GM19452 (cell line): ENCODE measurements around the gene RTCA.
A peak's percentile ranks its signal among the peaks of the same experiment; 100 is the strongest.
"Not testable (repeated sequence)": the region's sequence is repeated elsewhere in the genome, so short reads cannot be mapped to it uniquely, and the experiment has no call there.

Experiments used
- ATAC-seq: cut with Tn5 transposase; IDR thresholded peaks from one replicate; pipeline ENCODE4 v1.9.1; 2021; ENCODE audit not compliant: unreplicated experiment

Gene RTCA

DNA sequence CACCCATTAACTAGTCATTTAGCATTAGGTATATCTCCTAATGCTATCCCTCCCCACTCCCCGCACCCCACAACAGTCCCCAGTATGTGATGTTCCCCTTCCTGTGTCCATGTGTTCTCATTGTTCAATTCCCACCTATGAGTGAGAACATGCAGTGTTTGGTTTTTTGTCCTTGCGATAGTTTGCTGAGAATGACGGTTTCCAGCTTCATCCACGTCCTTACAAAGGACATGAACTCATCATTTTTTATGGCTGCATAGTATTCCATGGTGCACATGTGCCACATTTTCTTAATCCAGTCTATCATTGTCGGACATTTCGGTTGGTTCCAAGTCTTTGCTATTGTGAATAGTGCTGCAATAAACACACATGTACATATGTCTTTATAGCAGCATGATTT, 7.6 kb upstream of the RTCA start:
- not testable (repeated sequence) for ATAC-seq

DNA sequence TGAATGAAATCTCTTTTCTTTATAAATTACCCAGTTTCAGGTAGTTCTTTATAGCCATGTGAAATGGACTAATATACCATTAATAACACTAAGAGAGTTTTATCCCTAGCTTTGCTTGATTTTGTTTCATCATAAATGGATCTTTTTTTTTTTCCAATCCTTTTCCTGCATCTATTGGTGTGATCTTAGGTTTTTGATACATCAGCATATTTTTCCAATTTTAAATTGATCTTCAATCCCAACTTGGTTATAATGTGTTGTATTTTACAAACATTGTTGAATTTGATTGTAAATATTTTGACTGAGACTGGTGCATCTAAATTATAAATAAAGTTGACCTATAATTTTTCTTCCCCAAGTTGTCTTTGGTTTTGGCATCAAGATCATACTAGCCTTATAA, 4.3 kb upstream of the RTCA start:
- ATAC-seq, result no peak

DNA sequence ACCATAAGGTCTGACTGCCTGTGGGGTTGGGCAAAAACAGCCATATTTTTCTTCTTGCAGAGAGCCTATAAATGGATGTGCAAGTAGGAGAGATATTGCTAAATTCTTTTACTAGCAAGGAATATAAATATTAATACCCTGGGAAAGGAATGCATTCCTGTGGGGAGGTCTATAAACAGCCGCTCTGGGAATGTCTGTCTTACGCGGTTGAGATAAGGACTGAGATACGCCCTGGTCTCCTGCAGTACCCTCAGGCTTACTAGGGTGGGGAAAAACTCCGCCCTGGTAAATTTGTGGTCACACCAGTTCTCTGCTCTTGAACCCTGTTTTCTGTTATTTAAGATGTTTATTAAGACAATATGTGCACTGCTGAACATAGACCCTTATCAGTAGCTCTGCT, 1.9 kb upstream of the RTCA start:
- ATAC-seq, result not testable (repeated sequence)

DNA sequence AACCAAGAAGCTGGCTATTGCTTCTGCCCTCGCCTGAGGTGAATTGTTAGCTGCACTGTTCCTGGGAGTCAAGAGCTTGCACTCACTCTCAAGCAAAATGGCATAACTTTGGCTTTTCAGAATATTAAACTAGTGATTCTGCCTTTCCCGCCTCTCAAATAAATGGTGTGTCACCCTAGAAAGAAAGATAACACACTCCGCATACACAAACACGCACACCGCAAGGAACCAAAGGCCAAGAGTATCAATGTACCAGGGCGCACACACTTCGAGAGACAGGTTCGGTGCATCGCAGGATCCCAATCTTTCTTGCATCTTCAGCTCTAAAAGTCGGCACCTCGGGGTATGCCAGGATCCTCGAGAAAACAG, 470 bp upstream of the RTCA start:
- peak; percentile 41 for ATAC-seq

DNA sequence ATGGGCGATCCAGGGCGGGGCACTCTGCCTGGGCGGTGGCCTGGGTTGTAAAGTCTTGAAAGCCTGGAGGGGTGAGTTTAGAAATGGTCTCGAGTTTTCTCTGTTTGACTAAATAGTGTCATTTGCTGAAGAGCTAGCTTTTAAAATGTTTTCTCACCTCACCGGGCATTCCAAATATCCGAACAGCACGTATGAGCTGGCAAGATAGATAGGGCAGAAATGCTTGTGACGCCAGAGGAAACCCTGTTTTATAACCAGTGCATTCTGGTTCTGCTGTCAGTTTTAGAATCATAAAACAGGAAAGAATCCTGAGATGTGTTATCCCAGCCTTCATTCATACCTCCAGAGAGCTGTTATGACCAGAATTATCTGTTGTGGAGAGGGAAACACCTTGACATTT, 725 bp downstream of the RTCA start:
- ATAC-seq, result peak; percentile 13

DNA sequence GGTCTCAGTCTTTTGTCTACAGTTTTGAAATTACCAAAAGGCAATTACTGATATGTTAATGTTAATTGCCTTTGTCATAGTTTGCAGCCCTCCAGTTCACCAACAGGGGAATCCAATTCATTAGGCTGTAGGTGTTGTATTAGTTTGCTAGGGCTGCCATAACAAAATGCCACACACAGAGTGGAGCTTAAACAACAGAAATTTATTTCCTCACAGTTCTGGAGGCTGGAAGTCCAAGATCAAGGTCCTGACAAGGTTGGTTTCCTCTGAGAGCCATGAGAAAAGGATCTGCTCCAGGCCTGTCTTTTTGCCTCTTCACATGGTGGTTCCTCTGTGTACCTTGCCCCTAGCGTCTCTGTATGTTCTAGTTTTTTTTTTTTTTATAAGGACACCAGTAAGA, 1.3 kb downstream of the RTCA start:
- no peak for ATAC-seq

DNA sequence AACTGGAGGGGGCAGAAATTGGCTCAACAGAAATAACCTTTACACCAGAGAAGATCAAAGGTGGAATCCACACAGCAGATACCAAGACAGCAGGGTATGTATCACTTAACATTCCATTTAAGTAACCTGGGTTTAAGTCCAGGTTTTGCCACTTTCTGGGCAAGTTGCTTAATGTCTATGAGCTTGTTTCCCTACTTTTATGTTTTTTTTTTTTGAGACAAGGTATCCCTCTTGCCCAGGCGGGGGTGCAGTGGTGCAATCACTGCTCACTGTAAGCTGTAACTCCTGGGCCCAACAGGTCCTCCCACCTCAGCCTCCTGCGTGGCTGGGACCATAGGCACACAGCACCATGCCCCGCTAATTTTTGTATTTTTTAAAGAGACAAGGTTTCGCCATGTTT, 2.2 kb downstream of the RTCA start:
- no peak for ATAC-seq

DNA sequence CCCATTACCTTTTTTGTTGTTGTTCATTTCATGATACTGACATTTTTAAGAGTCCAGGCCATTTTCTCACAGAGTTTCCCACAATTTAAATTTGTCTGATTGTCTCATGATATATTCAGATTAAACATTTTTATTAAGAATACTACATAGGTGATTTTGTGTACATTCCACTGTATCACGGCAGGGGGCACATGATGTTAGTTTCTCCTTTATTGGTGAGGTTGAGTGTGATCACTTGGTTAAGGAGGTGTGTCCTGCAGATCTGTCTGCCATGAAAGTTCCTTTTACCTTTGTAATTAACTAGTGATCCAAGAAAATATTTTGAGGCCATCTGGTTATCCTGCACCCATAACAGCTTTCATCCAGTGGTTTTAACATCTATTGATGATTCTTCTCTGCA, 11.8 kb downstream of the RTCA start:
- ATAC-seq, result no peak

DNA sequence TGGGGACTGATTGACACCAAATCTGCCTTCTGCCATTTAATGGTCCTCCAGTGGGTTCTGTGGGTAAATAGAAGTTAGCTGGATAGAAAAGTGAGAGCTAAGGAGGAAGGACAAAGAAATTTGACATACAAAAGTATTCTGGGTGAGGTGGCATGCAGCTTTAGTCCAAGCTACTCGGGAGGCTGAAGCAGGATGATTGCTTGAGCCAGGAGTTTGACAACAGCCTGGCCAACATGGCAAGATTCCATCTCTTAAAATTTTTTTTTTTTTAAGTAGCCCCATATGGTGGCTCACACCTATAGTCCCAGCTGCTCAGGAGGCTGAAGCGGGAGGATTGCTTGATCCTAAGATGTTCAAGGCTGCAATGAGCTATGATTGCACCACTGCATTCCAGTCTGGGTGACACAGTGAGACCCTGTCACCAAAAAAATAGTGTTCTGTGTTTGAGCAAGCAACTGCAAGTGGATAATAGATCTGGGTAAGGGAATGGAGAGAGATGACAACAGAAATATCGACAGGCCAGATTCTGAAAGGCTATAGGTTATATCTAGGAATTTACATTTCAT, 13.4 kb downstream of the RTCA start:
- no peak for ATAC-seq

DNA sequence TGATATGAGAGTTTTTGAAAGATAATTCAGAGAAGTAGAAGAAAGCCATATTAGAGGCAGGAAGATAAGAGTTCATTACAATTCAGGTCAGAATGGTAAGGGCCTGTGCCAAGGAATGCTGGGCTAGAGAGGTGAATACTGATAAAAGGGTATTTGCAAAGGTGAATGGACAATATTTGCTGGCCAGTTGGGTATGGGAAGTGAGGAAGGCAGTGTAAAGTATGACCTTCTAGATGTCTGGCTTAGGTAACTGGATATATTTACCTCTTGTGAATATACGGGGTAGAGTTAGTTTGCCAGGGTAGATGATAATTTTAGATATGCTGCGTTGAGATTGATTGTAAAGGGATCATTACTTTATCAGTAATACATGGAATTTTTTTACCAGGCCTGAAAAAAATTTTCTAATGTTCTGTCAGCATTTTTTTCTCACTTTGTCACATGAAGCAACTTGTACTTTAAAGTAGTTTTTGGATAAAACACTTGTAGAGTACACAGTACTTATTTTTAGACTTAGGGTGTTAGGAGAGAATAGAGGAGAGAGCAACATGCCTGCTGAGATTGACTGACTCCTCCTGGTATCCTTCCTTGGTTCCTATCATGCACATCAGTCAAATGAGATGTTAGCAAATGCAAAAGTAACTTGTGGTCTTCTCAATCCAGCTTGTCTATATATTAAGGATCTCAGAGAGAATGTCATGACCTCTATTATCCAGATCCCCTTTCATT, 14.1 kb downstream of the RTCA start:
- no peak for ATAC-seq

DNA sequence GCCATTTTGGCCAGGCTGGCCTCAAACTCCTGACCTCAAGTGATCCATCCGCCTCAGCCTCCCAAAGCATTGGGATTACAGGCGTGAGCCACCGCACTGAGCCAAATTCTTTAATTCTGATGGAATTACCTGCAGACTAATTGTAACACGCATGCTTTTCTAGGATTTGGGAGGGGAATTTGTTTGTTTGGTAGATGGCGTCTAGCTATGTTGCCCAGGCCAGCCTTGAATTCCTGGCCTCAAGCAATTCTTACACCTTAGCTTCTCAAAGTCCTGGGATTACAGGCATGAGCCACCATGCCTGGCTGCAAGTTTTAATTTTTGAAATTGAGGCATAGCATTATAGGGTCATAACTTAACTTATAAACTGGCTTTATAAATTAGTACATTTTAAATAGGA, 18.6 kb downstream of the RTCA start:
- no peak for ATAC-seq

DNA sequence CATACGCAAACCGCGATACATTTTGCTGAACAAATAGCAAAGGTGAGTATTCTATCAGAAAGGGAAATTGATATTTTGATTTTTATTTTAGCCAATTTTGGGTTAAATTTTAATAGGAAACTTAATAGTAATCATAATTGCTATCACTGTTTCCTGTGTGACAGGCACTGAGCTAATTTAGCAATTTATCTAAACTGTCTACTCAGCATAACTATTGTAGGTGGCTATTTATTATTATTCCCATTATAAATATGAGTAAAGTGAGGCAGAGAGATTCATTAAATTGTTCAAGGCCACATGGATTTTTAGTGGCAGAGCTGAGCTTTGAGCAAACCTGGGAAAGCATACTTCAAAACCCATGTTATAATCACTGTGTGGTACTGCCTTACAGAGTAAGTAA, 21.1 kb downstream of the RTCA start:
- no peak for ATAC-seq

DNA sequence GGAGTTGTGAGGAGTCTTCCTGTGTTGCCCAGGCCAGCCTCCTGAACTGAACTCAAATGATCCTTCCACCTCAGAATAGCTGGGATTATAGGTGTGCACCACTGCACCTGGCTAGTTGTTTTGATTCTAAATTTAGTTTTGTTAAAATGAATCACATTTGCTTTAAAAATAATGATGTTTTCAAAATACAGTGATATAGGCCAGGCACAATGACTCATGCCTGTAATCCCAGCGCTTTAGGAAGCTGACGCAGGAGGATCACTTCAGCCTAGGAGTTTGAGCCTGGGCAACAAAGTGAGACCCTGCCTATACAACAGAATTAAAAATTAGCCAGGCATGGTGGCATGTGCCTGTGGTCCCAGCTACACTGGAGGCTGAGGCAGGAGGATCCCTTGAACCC, 24.3 kb downstream of the RTCA start:
- ATAC-seq, result no peak

DNA sequence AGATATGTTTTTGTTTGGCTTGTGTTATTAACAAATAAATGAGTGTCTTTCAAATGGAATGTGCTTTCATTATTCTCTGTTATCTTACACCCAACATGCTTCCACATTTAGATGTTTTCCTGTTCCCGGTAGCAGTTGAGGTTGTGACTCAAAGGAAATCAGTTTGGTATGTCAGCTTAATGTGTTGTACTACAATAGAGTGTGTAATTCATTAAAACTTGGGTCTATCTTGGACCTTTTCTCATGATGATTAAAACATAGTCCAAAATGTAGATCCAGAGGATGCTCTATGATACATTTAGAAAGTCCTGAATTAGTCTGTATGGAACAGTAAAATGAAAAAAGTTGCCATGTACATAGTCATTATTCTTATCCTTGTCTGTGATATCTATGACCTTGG, 26.7 kb downstream of the RTCA start:
- ATAC-seq, result no peak

DNA sequence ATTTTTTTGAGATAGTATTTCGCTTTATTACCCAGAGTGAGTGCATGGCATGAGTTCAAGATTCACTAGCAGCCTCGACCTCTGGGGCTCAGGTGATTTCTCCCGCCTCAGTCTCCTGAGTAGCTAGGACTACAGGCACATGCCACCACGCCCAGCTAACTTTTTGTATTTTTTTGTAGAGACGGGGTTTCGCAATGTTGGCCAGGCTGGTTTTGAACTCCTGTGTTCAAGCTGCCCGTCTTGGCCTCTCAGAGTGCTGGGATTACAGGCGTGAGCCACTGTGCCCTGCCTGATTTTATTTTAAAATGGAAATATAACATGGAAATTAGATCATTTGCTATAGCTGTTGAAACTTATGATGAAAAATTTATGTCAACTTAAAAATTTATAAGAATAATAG, 30.1 kb downstream of the RTCA start:
- ATAC-seq, result no peak

DNA sequence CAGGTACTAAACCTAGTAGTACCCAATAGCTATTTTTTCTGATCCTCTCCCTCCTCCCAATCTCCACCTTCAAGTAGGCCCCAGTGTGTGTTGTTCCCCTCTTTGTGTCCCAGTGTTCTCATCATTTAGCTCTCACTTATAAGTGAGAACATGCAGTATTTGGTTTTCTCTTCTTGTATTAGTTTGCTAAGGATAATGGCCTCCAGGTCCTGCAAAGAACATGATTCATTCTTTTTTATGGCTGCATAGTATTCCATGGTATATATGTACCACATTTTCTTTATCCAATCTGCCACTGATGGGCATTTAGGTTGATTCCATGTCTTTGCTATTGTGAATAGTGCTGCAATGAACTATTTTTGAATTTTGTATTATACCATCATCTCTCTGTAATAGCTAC, 31.0 kb downstream of the RTCA start:
- ATAC-seq, result not testable (repeated sequence)

DNA sequence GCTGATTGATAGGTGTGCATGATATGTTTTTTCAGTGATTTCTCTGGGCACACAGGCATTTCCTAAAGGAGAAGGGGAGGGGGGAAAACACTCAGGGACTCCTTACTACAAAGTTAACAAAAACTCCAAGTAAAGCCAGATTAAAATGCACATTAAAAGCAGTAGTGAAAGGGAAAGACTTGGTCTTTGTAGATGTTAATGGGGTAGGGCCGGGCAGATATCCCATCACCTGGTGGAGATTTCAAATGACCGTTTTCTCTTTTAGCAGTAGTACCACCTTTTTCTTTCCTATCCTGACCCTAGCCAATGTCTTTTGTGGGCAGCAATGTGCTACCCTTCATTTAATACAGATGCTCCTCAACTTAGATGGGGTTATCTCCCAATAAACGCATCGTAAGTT, 32.5 kb downstream of the RTCA start:
- ATAC-seq, result no peak

DNA sequence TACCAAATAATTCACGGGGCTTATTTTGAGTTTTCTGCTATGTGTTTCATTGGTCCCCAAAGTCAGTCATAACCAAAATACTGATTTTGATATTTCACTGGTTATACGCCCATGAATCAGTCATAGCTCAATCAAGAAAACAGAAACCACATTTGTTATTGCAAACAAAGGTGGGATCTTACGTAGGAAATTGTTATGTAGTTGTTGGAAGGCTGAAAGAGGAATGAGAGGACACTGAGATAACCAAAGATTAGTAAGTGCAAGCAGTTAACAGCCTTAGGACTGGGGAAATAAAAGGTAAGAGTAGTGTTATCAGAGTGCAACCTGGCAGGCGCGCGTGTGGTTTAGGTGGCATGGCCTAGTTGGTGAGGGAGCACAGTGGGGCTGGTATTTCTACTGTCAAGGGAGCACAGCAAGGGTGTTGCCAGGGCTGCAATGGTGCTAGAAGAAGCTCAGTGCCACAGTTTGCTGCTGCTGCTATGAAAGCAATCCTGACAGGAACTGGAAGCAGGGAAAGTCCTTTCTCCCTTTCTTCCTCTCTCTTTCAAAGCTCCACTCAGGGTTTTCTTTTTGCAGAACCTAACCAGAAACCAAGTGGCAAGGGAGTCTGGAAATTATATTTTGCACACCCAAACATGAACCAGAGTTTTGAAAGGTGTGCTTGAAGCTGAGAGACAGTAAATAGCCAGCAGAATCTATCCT, 33.7 kb downstream of the RTCA start:
- ATAC-seq, result no peak

DNA sequence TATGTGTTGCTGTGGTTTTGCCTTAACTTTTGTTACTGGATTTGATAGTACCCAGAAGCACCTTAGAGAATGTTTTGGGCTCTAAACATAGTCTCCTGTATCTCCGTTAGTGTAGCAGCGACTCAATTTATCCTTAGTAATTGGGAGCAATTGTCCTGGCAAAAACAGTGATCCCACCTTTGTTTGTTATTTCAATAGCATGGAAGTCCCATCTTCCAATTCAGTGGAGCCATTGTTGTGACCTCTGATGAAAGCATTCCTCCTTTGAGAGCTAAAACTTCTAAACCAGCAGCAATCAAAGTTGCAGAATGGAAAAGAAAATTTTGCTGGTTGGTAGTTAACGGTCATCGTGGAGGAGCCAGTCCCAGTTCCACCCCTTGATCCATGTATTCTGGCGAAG, 34.7 kb downstream of the RTCA start:
- ATAC-seq, result no peak

DNA sequence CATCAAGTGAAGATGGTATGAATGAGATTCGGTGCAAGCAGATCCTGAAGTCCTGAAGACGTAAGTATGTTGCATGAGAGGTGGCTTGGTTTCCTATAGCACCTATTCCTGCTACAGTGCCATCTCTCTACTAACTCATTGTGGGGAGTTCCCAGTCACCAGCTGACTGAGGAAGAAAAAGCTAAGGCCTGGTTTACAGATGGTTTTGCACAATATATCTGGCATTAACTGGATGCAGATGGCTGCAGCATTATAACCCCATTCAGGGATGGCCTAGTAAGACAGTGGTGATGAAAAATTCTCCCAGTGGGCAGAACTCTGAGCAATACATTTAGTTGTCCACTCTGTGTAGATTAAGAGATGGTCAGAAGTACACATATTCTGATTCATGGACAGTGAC, 36.7 kb downstream of the RTCA start:
- no peak for ATAC-seq

DNA sequence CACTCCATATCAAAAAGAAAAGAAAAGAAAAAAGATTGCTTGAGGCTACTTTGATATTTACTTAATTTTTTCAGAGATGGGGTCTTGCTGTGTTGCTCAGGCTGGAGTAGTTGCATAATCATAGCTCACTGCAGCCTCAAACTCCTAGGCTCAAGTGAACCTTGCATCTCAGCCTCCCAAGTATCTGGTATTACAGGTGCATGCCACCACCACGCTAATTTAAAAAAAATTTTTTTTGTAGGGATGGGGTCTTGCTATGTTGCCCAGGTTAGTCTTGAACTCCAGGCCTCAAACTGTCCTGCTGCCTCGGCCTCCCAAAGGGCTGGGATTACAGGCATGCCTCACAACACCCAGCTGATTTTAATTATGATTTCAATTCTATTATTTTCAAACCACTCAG, 38.2 kb downstream of the RTCA start:
- ATAC-seq, result no peak

DNA sequence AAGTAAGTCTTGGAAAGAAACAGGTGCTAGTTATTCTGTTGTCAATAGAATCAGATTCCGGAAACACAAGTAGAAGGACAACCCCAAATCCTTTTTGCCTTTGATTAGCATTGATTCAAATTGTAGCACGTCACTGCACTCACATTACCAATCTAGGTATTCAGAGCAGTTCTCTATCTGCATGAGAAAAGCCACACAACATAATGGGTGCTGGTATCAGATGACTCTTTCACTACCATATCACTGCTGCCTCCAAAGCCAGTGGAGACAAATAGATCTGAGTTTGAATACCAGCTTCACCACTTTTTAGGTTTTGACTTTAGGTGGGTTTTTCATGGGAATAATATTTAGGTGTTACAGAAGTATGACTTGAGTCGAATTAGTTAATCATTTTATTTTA, 38.9 kb downstream of the RTCA start:
- ATAC-seq, result no peak

DNA sequence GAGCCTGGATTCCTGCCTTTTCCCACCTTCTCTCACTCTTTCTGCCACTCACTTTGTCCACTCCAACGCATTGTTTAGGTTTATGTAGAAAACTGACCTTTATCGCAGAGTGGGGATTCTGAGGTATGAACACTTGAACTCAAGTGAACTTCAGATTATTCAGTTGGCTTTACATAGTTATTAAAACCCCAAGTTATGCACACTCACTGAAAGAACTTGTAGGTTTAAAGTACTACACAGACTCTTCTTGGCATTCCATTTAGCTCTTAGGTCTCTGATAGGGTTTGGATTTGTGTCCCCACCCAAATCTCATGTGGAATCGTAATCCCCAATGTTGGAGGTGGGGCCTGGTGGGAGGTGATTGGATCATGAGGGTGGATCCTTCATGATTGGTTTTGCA, 39.9 kb downstream of the RTCA start:
- ATAC-seq, result no peak
